OCI-M2 (cell line): ENCODE data around the gene FOSL2.
"Not testable (repeated sequence)": the region's sequence is repeated elsewhere in the genome, so short reads cannot be mapped to it uniquely, and the experiment has no call there.

Experiments
- DNase-seq: peaks from one replicate; lab custom pipeline; 2025; ENCODE audit not compliant: unreplicated experiment; lab: John Stamatoyannopoulos, UW

The FOSL2 gene

GRCh38 chr2:28371728-28372127 is 20.9 kb upstream of the FOSL2 start:
- DNase-seq: not testable (repeated sequence)

- DNase-seq: no peak
These were observed 18.8 kb upstream of the FOSL2 start for GRCh38 chr2:28373854-28374253.

GRCh38 chr2:28374331-28374730 is 18.3 kb upstream of the FOSL2 start:
- no peak for DNase-seq

- no peak for DNase-seq
These were observed 17.4 kb upstream of the FOSL2 start for GRCh38 chr2:28375236-28375635.

GRCh38 chr2:28375742-28376631 is 16.7 kb upstream of the FOSL2 start:
- no peak for DNase-seq

- no peak for DNase-seq
These were observed 15.4 kb upstream of the FOSL2 start for GRCh38 chr2:28377195-28377816.

GRCh38 chr2:28377984-28378678 is 14.5 kb upstream of the FOSL2 start:
- no peak for DNase-seq

- no peak for DNase-seq
These were observed 13.7 kb upstream of the FOSL2 start for GRCh38 chr2:28378679-28379584.

- DNase-seq: no peak
These were observed 12.4 kb upstream of the FOSL2 start for GRCh38 chr2:28380219-28380618.

GRCh38 chr2:28381225-28382180 is 11.2 kb upstream of the FOSL2 start:
- DNase-seq: no peak

GRCh38 chr2:28382755-28383154 is 9.9 kb upstream of the FOSL2 start:
- DNase-seq: no peak

GRCh38 chr2:28387082-28387960 is 5.3 kb upstream of the FOSL2 start:
- DNase-seq: no peak

GRCh38 chr2:28389399-28390240 is 3.0 kb upstream of the FOSL2 start:
- no peak for DNase-seq

GRCh38 chr2:28390241-28390745 is 2.4 kb upstream of the FOSL2 start:
- no peak for DNase-seq

- no peak for DNase-seq
These were observed 1.7 kb upstream of the FOSL2 start for GRCh38 chr2:28390746-28391563.

GRCh38 chr2:28391564-28392296 is 928 bp upstream of the FOSL2 start:
- no peak for DNase-seq
